Liver (tissue), 9 donors: ENCODE results near the gene PSMB7. TPM values are rescaled to one million over a fixed set of nuclear protein-coding genes. Genes with fewer than 3 reads are reported as not detected.

ENCODE experiments used
- DNase-seq: peaks from one replicate; pipeline ENCODE4 v3.0.0-alpha.2; 2017; ENCODE audit warnings: low spot score
- H3K27ac ChIP-seq, 2 donors: one replicate each; pipeline ENCODE4 v1.7.0; 2013; ENCODE audit warnings: inconsistent platforms in 2 of 2, low read length in 2 of 2, control low read depth in 1 of 2, low read depth in 1 of 2, mild to moderate bottlenecking in 1 of 2
- H3K27me3 ChIP-seq, 4 donors: one replicate each; pipeline versions ENCODE4 v1.6.1 to v1.7.0; 2013; ENCODE audit warnings: low read length in 3 of 4, inconsistent platforms in 1 of 4, mild to moderate bottlenecking in 1 of 4, moderate library complexity in 1 of 4; ENCODE audit not compliant: control insufficient read depth in 4 of 4, insufficient read depth in 4 of 4
- H3K36me3 ChIP-seq, 4 donors: one replicate each; pipeline versions ENCODE4 v1.6.1 to v1.7.0; 2013; ENCODE audit warnings: low read length in 3 of 4, mild to moderate bottlenecking in 3 of 4, low read depth in 1 of 4, moderate library complexity in 1 of 4; ENCODE audit not compliant: control insufficient read depth in 4 of 4, insufficient read depth in 3 of 4
- H3K4me1 ChIP-seq, 4 donors: one replicate each; pipeline versions ENCODE4 v1.6.1 to v1.7.0; 2013; ENCODE audit warnings: low read length in 3 of 4, mild to moderate bottlenecking in 3 of 4, moderate library complexity in 1 of 4; ENCODE audit not compliant: control insufficient read depth in 4 of 4, insufficient read depth in 4 of 4
- H3K4me3 ChIP-seq, 3 donors: one replicate each; pipeline versions ENCODE4 v1.6.1 to v1.7.0; 2013; ENCODE audit warnings: low read length in 3 of 3, control low read depth in 1 of 3, low read depth in 1 of 3, mild to moderate bottlenecking in 1 of 3
- H3K9ac ChIP-seq, 2 donors: one replicate each; pipeline ENCODE4 v1.7.0; 2013; ENCODE audit warnings: low read length in 2 of 2, mild to moderate bottlenecking in 2 of 2, moderate library complexity in 2 of 2, control low read depth in 1 of 2, low read depth in 1 of 2
- H3K9me3 ChIP-seq, 4 donors: one replicate each; pipeline versions ENCODE4 v1.6.1 to v1.7.0; 2013; ENCODE audit warnings: low read length in 3 of 4; ENCODE audit not compliant: control insufficient read depth in 4 of 4
- FOXA1 ChIP-seq: IDR thresholded peaks from 2 replicates; pipeline ENCODE4 v1.6.1; 2016; ENCODE audit warnings: antibody characterized with exemption
- FOXA2 ChIP-seq: IDR thresholded peaks from 2 replicates; pipeline ENCODE4 v1.6.1; 2016; ENCODE audit warnings: antibody characterized with exemption
- GABPA ChIP-seq, 2 donors: IDR thresholded peaks in 1 of 2; conservative IDR thresholded peaks in 1 of 2; 2 replicates each; pipeline ENCODE4 v1.6.1; 2016; ENCODE audit warnings: antibody characterized with exemption in 2 of 2, mild to moderate bottlenecking in 1 of 2, moderate library complexity in 1 of 2
- HNF4A ChIP-seq, 2 donors: conservative IDR thresholded peaks; 2 replicates each; pipeline ENCODE4 v1.6.1; 2016; ENCODE audit warnings: antibody characterized with exemption in 2 of 2, mild to moderate bottlenecking in 2 of 2
- HNF4G ChIP-seq: IDR thresholded peaks from 2 replicates; pipeline ENCODE4 v1.6.1; 2016; ENCODE audit warnings: antibody characterized with exemption
- NR2F2 ChIP-seq: IDR thresholded peaks from 2 replicates; pipeline ENCODE4 v1.6.1; 2016; ENCODE audit warnings: antibody characterized with exemption
- RAD21 ChIP-seq, 2 donors: IDR thresholded peaks; 2 replicates each; pipeline ENCODE4 v1.6.1; 2016; ENCODE audit warnings: antibody characterized with exemption in 2 of 2, mild to moderate bottlenecking in 2 of 2
- RXRA ChIP-seq, 2 donors: IDR thresholded peaks; 2 replicates each; pipeline ENCODE4 v1.6.1; 2017 to 2018; ENCODE audit warnings: antibody characterized with exemption in 2 of 2, mild to moderate bottlenecking in 1 of 2
- SP1 ChIP-seq: IDR thresholded peaks from 2 replicates; pipeline ENCODE4 v1.6.1; 2018; ENCODE audit warnings: antibody characterized with exemption, mild to moderate bottlenecking
- WGBS: extraction: QIAGEN DNeasy Blood & Tissue Kit; methylation state at CpG from one replicate; pipeline ENCODE4 v1.1.7; 2013; 5-methylcytosine and 5-hydroxymethylcytosine counted together
- polyA plus RNA-seq, 2 donors: library from polyadenylated mRNA; stranded (reverse) in 1 of 2; unstranded in 1 of 2; fragments of 200-250 nt in 1 of 2; fragments of >200 nt in 1 of 2; fragmentation: Nextera tagmentation in 1 of 2; extraction: Ambion mirVana in 1 of 2; gene quantifications; one replicate each; pipeline versions ENCODE4 v1.2.1 to v1.2.3, GENCODE V29; 2013 to 2015
- total RNA-seq, 2 donors: library from RNA; depleted of rRNA; stranded (reverse); fragments of >200 nt; gene quantifications; one replicate each; pipeline ENCODE4 v1.2.3, GENCODE V29; 2014
- TF ChIP-seq, protein P1 (sequence below): IDR thresholded peaks from 2 replicates; pipeline ENCODE4 v1.6.1; 2016; ENCODE audit warnings: antibody characterized with exemption
- TF ChIP-seq, protein P2 (sequence below): IDR thresholded peaks from 2 replicates; pipeline ENCODE4 v1.6.1; 2016; ENCODE audit warnings: antibody characterized with exemption, mild to moderate bottlenecking
- TF ChIP-seq, protein P3 (sequence below): IDR thresholded peaks from 2 replicates; pipeline ENCODE4 v1.6.1; 2016; ENCODE audit warnings: antibody characterized with exemption
- TF ChIP-seq, protein P4 (sequence below): fragments of 150-350 bp; IDR thresholded peaks from 2 replicates; pipeline ENCODE4 v1.5.1; 2017; ENCODE audit warnings: improper control_type of control experiment, low read depth, low read length; ENCODE audit not compliant: missing input control
- donor health status: healthy.
- donor health status: healthy.
- donor health status: healthy.
- donor health status: healthy.
- donor health status: healthy.

The PSMB7 gene
- total and polyA plus RNA-seq, 4 donors = 90.9 to 183 (median 134) TPM

DNA sequence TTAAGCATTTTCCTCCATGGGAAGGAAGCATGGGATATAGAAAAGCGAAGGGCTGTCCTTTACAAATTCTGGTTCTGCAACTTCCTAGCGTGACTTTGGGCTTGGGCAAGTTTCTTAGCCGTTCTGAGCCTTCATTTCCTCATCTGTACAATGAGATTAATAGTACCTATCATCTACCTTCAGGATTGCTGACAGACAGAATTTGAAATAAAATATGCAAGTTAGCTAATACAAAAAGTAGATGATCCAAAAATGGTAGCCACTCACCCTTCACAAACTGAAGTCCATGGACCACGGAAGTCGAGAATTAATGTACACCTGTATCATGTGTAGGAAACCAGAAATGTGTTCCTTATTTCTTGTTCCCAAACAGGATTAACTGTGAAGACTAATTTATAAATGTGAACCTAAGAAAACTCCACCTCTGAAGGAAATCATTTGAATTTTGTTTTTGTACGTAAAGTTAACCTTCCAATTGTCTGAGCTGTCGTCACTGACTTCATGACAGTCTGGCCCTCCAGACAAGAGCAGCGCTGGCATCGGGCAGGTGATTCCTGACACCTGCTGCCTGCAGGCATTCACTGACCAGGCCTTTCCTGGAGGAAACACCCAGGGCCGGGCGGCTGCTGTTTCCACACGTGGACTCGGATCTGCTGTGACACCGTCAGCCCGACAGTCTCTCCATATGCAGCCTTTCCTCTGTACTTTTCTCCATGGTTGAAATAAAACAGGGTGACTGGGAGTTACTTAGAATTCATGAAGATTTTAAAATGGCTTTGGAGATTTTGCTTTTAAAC, 63.4 kb downstream of the PSMB7 start:
- H3K4me1 ChIP-seq = peaks cover 0 to 17% (median 13%) of the 10 kb centered on the region in 4 donors
- H3K27me3 ChIP-seq = no peaks in the 10 kb centered on the region
- no peaks in the 10 kb centered on the region for H3K9me3 ChIP-seq
- no peak overlapping the region for H3K4me3 ChIP-seq
- DNase-seq = no peak
- H3K36me3 ChIP-seq = peaks cover 6 to 79% (median 52%) of the 10 kb centered on the region in 4 donors
- WGBS = 92% methylated on average over 15 of the region's 15 CpGs
- H3K9ac ChIP-seq = no peak overlapping the region
- no peak overlapping the region for H3K27ac ChIP-seq
- no peak for TF ChIP-seq FOXA1
- TF ChIP-seq FOXA2 = no peak
- TF ChIP-seq, protein P1, sequence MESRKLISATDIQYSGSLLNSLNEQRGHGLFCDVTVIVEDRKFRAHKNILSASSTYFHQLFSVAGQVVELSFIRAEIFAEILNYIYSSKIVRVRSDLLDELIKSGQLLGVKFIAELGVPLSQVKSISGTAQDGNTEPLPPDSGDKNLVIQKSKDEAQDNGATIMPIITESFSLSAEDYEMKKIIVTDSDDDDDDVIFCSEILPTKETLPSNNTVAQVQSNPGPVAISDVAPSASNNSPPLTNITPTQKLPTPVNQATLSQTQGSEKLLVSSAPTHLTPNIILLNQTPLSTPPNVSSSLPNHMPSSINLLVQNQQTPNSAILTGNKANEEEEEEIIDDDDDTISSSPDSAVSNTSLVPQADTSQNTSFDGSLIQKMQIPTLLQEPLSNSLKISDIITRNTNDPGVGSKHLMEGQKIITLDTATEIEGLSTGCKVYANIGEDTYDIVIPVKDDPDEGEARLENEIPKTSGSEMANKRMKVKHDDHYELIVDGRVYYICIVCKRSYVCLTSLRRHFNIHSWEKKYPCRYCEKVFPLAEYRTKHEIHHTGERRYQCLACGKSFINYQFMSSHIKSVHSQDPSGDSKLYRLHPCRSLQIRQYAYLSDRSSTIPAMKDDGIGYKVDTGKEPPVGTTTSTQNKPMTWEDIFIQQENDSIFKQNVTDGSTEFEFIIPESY = no peak
- no peak for TF ChIP-seq SP1
- no peak for TF ChIP-seq GABPA (IDR thresholded peaks at IDR 0.05 in 1 of 2, conservative IDR thresholded peaks at IDR 0.05 in 1 of 2)
- TF ChIP-seq NR2F2 = no peak
- TF ChIP-seq HNF4A (conservative IDR thresholded peaks at IDR 0.05) = no peak
- TF ChIP-seq, protein P2, sequence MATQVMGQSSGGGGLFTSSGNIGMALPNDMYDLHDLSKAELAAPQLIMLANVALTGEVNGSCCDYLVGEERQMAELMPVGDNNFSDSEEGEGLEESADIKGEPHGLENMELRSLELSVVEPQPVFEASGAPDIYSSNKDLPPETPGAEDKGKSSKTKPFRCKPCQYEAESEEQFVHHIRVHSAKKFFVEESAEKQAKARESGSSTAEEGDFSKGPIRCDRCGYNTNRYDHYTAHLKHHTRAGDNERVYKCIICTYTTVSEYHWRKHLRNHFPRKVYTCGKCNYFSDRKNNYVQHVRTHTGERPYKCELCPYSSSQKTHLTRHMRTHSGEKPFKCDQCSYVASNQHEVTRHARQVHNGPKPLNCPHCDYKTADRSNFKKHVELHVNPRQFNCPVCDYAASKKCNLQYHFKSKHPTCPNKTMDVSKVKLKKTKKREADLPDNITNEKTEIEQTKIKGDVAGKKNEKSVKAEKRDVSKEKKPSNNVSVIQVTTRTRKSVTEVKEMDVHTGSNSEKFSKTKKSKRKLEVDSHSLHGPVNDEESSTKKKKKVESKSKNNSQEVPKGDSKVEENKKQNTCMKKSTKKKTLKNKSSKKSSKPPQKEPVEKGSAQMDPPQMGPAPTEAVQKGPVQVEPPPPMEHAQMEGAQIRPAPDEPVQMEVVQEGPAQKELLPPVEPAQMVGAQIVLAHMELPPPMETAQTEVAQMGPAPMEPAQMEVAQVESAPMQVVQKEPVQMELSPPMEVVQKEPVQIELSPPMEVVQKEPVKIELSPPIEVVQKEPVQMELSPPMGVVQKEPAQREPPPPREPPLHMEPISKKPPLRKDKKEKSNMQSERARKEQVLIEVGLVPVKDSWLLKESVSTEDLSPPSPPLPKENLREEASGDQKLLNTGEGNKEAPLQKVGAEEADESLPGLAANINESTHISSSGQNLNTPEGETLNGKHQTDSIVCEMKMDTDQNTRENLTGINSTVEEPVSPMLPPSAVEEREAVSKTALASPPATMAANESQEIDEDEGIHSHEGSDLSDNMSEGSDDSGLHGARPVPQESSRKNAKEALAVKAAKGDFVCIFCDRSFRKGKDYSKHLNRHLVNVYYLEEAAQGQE = no peak
- TF ChIP-seq RXRA (IDR thresholded peaks at IDR 0.05) = no peak

DNA sequence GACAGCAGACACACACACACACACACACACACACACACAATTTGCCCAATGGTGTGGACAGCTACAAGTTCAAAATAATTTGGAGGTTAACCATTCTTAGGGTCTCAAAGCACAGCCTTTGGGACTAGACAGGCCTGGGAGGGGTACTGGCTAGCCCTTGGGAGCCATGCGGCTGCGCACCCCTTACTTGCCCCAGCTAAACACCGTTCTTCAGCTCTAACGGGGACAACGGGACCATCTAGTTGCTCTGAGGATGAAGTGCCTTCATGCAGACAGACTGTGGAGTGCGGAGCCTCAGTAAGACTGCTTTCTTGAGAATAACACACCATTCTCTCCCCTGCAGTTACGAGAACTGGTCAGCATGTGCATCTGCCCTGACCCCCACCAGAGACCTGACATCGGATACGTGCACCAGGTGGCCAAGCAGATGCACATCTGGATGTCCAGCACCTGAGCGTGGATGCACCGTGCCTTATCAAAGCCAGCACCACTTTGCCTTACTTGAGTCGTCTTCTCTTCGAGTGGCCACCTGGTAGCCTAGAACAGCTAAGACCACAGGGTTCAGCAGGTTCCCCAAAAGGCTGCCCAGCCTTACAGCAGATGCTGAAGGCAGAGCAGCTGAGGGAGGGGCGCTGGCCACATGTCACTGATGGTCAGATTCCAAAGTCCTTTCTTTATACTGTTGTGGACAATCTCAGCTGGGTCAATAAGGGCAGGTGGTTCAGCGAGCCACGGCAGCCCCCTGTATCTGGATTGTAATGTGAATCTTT, 64.6 kb downstream of the PSMB7 start:
- H3K4me1 ChIP-seq = peaks cover 0 to 17% (median 13%) of the 10 kb centered on the region in 4 donors
- 81% methylated on average over 16 of the region's 16 CpGs for WGBS
- peaks cover 6 to 82% (median 49%) of the 10 kb centered on the region in 4 donors for H3K36me3 ChIP-seq
- peak overlapping the region in 1 of 2 donors; percentile 13 for H3K27ac ChIP-seq
- no peaks in the 10 kb centered on the region for H3K9me3 ChIP-seq
- no peak overlapping the region for H3K9ac ChIP-seq
- TF ChIP-seq RAD21 (IDR thresholded peaks at IDR 0.05) = peak in 1 of 2 donors; percentile 18
- peak in 1 of 2 donors; percentile 13 for TF ChIP-seq RXRA (IDR thresholded peaks at IDR 0.05)
- TF ChIP-seq FOXA1 = peak; percentile 34
- peak; percentile 83 to 87 for TF ChIP-seq HNF4A (conservative IDR thresholded peaks at IDR 0.05)
- TF ChIP-seq, protein P3, sequence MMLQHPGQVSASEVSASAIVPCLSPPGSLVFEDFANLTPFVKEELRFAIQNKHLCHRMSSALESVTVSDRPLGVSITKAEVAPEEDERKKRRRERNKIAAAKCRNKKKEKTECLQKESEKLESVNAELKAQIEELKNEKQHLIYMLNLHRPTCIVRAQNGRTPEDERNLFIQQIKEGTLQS = no peak
- TF ChIP-seq GABPA (IDR thresholded peaks at IDR 0.05 in 1 of 2, conservative IDR thresholded peaks at IDR 0.05 in 1 of 2) = no peak
- peak; percentile 63 for TF ChIP-seq FOXA2
- peak; percentile 49 for TF ChIP-seq HNF4G
- TF ChIP-seq, protein P1 = no peak
- TF ChIP-seq, protein P4, sequence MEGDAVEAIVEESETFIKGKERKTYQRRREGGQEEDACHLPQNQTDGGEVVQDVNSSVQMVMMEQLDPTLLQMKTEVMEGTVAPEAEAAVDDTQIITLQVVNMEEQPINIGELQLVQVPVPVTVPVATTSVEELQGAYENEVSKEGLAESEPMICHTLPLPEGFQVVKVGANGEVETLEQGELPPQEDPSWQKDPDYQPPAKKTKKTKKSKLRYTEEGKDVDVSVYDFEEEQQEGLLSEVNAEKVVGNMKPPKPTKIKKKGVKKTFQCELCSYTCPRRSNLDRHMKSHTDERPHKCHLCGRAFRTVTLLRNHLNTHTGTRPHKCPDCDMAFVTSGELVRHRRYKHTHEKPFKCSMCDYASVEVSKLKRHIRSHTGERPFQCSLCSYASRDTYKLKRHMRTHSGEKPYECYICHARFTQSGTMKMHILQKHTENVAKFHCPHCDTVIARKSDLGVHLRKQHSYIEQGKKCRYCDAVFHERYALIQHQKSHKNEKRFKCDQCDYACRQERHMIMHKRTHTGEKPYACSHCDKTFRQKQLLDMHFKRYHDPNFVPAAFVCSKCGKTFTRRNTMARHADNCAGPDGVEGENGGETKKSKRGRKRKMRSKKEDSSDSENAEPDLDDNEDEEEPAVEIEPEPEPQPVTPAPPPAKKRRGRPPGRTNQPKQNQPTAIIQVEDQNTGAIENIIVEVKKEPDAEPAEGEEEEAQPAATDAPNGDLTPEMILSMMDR = no peak
- TF ChIP-seq SP1 = peak; percentile 16
- DNase-seq = no peak
- H3K27me3 ChIP-seq = no peaks in the 10 kb centered on the region
- H3K4me3 ChIP-seq = no peak overlapping the region
